Esophagus squamous epithelium (tissue), 4 donors: ENCODE measurements around the gene PHLDB2.
A peak's percentile ranks its signal among the peaks of the same experiment; 100 is the strongest.

Experiments
- POLR2A ChIP-seq, 4 donors: fragments of 450-650 bp; IDR thresholded peaks; one replicate each; pipeline ENCODE4 v1.6.1; 2017; ENCODE audit warnings: antibody characterized with exemption in 4 of 4, mild to moderate bottlenecking in 4 of 4, moderate library complexity in 3 of 4
- TF ChIP-seq, protein P1 (sequence below), 6 experiments: fragments of 450-650 bp in 4 of 6; fragments of 200-600 bp in 2 of 6; sonication (generic) in 2 of 6; IDR thresholded peaks; one replicate each; pipeline ENCODE4 v1.5.1; 2016 to 2019; ENCODE audit warnings: antibody characterized with exemption in 6 of 6, mild to moderate bottlenecking in 4 of 6, moderate library complexity in 4 of 6

DNA sequence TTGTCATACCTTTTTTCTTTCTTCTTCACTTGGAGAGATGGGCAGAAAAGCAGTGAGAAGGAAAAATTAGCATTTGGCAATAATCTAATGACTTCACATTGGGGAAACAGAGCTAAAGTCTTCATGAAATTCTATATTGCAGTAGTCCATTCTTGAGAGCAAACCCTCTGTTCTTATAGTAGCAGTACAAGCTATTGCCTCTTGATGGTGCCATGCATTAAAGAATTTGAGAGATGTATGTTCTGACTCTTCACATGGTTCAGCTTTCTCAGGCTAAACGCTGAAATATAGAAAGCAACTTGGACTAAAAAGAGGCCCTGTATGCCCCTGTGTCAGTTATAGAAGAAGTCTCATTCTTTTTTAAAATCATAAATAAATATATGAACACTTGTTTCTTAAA is 36.0 kb downstream of the PHLDB2 start:
- no peak for TF ChIP-seq POLR2A (IDR thresholded peaks at IDR 0.05)
- TF ChIP-seq, protein P1, sequence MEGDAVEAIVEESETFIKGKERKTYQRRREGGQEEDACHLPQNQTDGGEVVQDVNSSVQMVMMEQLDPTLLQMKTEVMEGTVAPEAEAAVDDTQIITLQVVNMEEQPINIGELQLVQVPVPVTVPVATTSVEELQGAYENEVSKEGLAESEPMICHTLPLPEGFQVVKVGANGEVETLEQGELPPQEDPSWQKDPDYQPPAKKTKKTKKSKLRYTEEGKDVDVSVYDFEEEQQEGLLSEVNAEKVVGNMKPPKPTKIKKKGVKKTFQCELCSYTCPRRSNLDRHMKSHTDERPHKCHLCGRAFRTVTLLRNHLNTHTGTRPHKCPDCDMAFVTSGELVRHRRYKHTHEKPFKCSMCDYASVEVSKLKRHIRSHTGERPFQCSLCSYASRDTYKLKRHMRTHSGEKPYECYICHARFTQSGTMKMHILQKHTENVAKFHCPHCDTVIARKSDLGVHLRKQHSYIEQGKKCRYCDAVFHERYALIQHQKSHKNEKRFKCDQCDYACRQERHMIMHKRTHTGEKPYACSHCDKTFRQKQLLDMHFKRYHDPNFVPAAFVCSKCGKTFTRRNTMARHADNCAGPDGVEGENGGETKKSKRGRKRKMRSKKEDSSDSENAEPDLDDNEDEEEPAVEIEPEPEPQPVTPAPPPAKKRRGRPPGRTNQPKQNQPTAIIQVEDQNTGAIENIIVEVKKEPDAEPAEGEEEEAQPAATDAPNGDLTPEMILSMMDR (IDR thresholded peaks at IDR 0.05), result peak in 2 of 6 experiments; percentile 24 to 53
